HG03571 (cell line): ENCODE data around the gene MTNR1B.

Source experiments
- ATAC-seq: cut with Tn5 transposase; IDR thresholded peaks from one replicate; pipeline ENCODE4 v1.9.1; 2021; ENCODE audit not compliant: unreplicated experiment

The MTNR1B gene

GRCh38 chr11:92977401-92977800, 8.0 kb downstream of the MTNR1B start:
- no peak for ATAC-seq

DNA sequence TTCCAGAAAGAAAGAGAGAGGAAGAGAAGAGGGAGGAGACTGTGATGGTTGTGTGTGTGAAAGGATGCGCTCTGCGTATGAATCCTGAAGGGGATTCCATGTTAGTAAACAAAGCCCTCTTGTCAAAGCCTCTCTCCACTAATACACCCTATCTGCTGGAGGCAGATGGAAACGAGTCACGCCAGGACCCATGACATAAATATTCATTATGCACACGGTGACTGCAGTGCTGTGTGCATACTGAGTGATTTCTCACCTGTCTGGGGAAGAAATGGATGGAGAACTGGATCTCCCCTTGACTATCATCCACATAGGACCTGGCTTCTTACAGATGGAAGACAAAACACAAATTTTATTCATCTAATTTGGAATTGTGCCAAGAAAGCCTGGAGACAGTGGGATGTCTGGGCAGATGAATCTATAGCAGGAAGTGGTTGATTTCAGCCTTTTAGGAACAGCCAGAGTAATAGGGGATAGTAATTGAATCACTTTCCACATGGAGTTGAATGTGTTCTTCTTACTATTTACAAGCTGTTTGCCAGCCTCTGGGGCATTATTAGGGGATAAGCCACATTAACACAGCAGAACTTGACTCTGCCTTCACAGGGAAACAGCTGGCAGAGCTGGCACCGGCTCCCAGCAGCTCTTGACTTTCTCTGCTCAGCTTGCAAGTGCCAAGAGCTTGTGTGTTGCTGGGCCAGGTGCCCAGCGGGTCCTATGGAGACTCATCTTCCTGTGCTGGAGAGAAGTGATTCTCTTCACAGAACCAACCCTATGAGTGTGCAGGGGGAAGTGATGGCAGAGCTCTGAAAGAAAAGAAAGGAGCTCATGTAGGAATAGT, 9.0 kb downstream of the MTNR1B start:
- no peak for ATAC-seq

- no peak for ATAC-seq
These were observed 9.7 kb downstream of the MTNR1B start for GRCh38 chr11:92979176-92979575.

DNA sequence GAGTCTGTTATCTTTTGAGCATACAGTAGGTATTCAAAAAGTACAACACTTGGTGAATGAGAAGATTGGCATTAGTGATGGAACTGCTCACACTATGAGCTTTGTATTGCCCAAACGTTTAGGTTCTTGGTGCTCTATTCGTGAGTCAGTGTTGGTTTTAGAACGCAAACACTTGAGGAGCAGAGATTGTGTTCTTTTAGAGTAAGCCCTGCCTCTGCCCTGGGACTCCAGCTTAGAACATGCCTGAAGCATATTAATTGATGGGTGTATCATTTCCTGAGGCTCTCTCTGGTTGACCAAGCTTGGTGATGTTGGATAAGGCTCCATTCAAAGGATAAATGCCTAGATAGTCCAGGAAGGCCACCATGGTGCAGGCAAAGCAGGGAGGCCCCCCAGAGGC, 10.9 kb downstream of the MTNR1B start:
- no peak for ATAC-seq

GRCh38 chr11:92981508-92982043, 12.1 kb downstream of the MTNR1B start:
- no peak for ATAC-seq

DNA sequence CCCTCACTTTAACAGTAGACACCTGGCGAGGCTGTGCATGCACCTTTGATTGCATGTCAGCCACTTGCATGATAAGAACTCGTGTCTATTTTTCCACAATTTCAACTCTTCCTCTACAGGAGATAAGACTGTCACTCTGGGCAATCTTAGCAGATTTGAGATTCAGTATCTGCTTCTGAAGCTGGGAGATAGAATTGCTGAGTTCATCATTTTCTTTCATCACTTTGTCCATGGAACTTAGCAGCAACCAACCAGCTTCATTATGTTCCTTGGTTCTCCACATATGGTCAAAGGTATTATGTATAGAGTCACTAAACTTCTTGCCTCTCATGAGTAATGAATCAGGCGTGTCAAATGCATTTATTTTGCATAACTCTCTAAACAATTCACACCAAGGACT, 17.1 kb downstream of the MTNR1B start:
- ATAC-seq, result no peak

DNA sequence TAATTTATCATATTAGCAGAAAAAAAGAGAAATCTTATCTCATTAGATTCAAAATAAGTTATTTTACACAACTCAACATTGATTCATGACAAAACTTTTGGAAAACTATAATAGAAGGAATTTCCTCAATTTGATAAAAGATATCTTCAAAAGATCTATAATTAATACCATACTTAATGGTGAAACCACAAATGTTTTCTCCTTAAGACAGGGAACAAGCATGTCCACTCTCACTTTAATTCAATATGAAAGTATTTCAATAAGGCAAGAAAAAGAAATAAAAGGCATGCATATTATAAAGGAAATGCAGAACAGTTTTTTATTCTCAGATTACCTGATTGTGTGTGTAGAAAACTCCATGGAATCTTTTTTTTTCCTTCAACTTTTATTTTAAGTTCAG, 23.6 kb downstream of the MTNR1B start:
- no peak for ATAC-seq

GRCh38 chr11:93000511-93001476, 31.3 kb downstream of the MTNR1B start:
- no peak for ATAC-seq

GRCh38 chr11:93001806-93002205, 32.4 kb downstream of the MTNR1B start:
- ATAC-seq, result no peak

GRCh38 chr11:93002380-93002779, 32.9 kb downstream of the MTNR1B start:
- no peak for ATAC-seq

DNA sequence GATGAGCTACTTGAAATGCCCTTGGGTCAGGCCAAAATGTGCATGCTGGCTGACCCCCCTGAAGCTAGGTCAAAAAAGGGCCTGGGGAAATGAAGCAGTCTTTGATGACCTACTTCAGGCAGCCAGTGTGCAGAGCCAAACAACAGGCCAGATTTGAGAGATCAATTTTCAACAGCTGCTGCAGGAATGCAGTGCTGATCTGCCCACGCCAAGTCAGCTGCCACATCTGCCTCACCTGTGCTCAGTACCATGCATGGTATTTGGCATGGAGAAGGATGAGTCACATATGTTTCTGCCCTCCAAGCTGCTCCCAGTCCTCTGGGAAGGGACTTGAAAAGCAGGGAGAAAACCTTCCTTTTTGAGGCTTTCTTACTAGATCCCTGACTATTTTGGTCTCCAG, 35.8 kb downstream of the MTNR1B start:
- ATAC-seq, result no peak

DNA sequence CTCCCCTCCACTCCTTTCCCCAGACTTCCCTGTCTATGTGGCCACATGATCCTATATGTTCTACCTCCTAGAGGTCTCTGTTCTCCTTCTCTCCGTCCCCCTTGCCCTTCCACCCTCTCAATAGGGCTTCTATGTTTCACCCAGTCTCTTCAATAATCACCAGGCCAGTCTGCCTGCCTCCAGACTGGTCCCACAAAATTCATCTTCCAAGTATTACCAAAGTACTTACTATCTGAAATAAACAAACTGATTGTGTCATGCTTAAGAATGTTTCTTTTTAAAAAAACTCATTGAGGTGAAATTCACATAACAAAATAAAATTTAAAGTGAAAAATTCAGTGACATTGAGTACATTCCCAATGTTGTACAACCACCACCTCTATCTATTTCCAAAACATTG, 44.2 kb downstream of the MTNR1B start:
- ATAC-seq, result no peak

DNA sequence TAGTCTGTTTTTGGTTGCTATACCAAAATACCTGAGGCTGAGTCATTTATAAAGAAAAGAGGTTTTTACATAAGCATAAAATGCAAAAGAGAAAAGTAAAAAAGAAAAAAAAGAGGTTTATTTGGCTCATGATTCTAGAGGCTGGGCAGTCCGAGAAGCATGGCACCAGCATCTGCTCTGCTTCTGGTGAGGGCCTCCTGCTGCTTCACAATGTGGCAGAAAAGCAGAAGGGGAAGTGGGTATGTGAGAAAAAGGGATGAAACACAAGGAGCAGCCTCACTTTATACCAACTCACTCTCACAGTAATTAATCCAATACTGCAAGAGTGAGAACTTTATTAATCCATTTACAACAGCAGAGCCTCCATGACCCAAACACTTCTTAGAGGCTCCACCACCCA, 47.1 kb downstream of the MTNR1B start:
- ATAC-seq, result no peak

DNA sequence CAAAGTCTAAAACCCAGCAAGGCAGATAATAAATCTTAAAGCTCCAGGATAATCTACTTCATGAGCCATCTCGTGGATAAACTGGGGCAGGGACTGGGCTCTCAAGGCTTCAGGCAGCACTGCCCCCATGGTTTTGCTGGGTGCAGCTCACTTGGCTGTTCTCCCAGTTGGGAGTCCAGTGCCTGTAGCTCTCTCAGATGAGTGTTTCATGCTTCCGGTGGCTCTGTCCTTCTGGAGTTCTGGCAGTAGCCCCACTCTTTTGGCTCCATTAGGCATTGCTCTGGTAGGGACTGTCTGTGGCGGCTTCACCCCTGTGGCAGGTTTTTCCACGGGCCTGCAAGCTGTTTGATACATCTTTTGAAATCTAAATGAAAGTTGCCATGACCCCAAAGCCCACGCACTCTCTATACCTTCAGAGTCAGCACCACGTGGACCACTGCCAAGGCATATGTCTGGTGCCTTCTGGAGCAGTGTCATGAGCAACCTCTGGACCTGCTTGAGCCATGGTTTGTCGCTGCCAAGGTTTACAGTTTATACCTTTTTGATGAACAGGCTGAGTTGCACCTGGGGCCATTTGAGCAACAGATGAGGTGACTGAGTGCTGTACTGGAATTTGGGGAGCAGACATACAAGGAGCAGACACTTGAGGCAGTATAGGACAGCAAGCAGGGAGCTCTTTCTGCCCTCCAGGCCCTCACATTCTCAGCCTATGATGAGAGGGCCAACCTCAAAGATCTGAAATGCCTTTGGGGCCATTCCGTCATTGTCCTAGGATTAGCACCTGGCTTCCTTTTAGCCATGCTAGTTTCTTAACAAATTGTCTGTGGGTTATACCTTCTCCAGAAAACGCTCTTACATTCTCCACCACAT, 48.6 kb downstream of the MTNR1B start:
- ATAC-seq, result no peak

- ATAC-seq, result no peak
These were observed 51.0 kb downstream of the MTNR1B start for GRCh38 chr11:93020248-93021046.

- no peak for ATAC-seq
These were observed 54.9 kb downstream of the MTNR1B start for GRCh38 chr11:93024369-93024768.

DNA sequence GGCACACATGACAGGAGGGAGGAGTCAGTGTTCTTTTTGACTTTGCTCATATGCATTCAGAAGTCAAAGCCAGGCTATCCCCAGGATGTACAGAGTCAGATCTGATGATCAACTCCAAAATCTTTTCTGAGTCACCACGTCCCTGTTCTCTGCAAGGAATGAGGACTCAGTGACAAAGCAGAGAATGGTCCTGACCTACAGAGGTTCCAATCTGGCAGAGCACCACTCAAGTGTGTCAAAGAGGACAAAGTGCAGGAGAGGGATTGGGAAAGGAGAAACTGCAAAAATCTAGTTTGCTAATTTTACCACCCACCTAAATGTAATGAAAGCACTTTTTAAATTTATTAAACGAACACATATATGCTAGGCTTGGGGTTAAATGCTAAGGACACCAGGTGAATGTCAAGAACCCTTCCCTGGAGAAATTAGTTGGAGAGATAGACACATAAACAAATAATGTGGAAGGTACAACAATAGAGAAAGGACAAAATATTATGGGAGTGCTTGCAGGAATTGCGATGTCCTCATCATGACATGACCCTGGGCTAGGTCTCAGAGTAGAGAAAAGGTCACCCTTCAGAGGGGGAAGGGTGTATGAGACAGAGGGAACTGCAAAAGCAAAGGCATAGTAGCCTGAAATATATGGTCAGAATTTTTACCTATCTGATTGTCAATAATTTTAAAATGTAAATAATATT, 56.3 kb downstream of the MTNR1B start:
- no peak for ATAC-seq

DNA sequence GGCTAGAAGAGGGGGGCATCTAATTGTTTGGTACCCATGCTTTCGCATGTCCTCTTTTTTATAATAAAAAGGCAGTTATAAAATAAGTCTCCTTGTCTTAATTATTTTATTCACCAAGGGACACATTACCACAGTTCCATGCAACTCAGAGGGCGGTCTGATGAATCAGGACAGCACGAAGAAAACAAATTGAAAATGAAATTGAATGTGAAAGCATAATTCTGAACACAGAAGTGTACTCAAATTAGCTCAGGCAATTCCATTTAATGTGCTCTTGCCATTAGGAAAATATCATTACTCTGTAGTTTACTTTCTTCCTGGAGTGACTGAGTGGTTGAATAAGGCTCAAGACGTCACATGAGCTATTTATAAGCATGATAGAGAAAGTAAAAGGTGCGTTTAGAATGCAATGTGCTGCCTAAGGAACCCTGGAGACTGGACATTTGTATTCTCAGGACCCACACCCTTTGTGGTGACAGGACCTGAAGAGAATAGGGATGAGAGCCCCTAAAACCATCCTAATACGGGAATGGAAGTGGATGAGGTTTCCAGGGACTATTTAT, 59.6 kb downstream of the MTNR1B start:
- ATAC-seq, result no peak

- ATAC-seq, result no peak
These were observed 61.9 kb downstream of the MTNR1B start for GRCh38 chr11:93031386-93031785.
